Activated naive CD4-positive, alpha-beta T cell treated with anti-CD3 and anti-CD28 coated beads, Interleukin-2, amount 50 U/mL, for 24 hours (primary cell): Measurements from ENCODE around the gene IPO4.
"Not testable (repeated sequence)": the region's sequence is repeated elsewhere in the genome, so short reads cannot be mapped to it uniquely, and the experiment has no call there.

Experiments
- H3K27ac Mint-ChIP-seq: one replicate; pipeline ENCODE4 v1.8.0; 2021; ENCODE audit warnings: mild to moderate bottlenecking, mixed read lengths
- H3K27me3 Mint-ChIP-seq: one replicate; pipeline ENCODE4 v1.8.0; 2021; ENCODE audit warnings: mixed read lengths
- H3K36me3 Mint-ChIP-seq: one replicate; pipeline ENCODE4 v1.8.0; 2021; ENCODE audit warnings: mixed read lengths
- H3K4me1 Mint-ChIP-seq: one replicate; pipeline ENCODE4 v1.8.0; 2021; ENCODE audit warnings: mixed read lengths
- H3K4me3 Mint-ChIP-seq: one replicate; pipeline ENCODE4 v1.8.0; 2021; ENCODE audit warnings: mild to moderate bottlenecking, mixed read lengths
- H3K9me3 Mint-ChIP-seq: one replicate; pipeline ENCODE4 v1.8.0; 2021; ENCODE audit warnings: mixed read lengths

IPO4 gene

DNA sequence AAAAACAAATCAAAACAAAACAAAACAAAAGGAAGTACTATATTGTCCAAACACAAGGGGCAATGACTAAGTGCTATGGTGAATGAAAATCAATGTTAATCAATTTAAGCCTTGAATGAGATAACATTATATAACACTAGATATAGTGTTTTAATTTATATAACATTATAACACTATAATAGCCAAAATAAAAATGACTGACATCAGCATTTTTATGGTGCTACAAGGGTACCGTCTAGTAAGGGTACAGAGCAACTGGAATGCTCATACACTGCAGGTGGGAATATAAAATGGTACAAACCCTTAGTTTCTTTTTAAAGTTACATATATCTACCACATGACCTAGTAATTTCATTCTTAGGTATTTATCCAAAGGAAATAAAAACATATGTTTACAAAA lies 37.9 kb upstream of the IPO4 start:
- Mint-ChIP-seq H3K9me3 (no peaks in the 10 kb centered on the region), H3K4me1 (peaks cover 33% of the 10 kb centered on the region), H3K27me3 (no peaks in the 10 kb centered on the region), H3K4me3 (no peak overlapping the region), H3K27ac (no peak overlapping the region), H3K36me3 (peaks cover 8% of the 10 kb centered on the region)

DNA sequence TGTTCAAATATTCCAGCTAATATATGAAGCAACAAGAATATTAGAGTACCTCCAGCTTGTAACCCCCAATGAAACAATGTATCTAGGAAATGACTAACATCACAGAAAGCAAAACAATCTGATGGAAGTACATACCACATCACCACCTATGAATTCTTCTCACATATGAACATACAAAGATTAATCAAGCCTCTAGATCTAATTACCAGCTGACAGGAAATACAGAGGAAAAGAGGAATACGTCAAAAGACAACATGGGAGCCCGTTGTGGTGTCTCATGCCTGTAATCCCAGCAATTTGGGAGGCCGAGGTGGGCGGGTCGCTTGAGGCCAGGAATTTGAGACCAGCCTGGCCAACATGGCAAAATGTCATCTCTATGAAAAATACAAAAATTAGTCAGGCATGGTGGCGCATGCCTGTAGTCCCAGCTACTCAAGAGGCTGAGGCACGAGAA lies 36.0 kb upstream of the IPO4 start:
- H3K27ac Mint-ChIP-seq, result peak overlapping the region; percentile 26
- H3K4me3 Mint-ChIP-seq, result no peak overlapping the region
- no peaks in the 10 kb centered on the region for H3K27me3 Mint-ChIP-seq
- H3K4me1 Mint-ChIP-seq, result peaks cover 27% of the 10 kb centered on the region
- no peaks in the 10 kb centered on the region for H3K9me3 Mint-ChIP-seq
- H3K36me3 Mint-ChIP-seq, result peaks cover 8% of the 10 kb centered on the region

DNA sequence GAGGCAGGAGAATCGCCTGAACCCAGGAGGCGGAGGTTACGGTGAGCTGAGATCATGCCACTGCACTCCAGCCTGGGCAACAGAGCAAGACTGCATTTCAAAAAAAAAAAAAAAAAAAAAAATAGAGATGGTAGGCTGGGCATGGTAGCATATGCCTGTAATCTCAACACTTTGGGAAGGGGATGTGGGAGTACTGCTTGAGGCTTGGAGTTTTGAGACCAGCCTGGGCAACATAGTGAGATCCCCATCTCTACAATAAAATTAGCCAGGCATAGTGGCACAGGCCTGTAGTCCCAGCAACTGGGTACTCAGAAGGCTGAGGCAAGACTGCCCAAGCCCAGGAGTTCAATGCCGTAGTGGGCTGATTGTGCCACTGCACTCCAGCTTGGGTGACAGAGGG lies 34.4 kb upstream of the IPO4 start:
- not testable (repeated sequence) for H3K27ac Mint-ChIP-seq, H3K36me3 Mint-ChIP-seq, H3K9me3 Mint-ChIP-seq

DNA sequence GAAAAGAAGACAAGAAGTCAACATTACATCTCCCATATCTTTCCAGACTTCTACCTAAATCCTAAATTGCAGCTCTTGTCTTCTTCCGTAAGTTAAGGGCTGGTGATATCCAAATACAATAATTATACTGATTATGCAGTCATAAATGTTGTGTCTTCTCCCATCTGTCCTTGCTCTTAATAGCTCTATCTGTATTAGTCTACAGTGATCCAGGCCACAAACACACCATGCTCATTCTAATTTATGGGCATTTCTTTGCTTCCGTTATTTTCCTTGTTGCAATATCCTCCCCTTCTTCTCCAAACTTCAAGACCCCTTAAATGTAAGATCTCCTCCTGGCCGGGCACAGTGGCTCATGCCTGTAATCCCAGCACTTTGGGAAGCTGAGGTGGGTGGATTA lies 30.9 kb upstream of the IPO4 start:
- Mint-ChIP-seq H3K4me1 (peaks cover 30% of the 10 kb centered on the region), H3K4me3 (no peak overlapping the region), H3K9me3 (no peaks in the 10 kb centered on the region), H3K36me3 (peaks cover 4% of the 10 kb centered on the region), H3K27me3 (no peaks in the 10 kb centered on the region), H3K27ac (no peak overlapping the region)

More for the DNA sequence above, 34.4 kb upstream of the IPO4 start:
- not testable (repeated sequence) for H3K4me3 Mint-ChIP-seq, H3K27me3 Mint-ChIP-seq
- peaks cover 31% of the 10 kb centered on the region for H3K4me1 Mint-ChIP-seq

DNA sequence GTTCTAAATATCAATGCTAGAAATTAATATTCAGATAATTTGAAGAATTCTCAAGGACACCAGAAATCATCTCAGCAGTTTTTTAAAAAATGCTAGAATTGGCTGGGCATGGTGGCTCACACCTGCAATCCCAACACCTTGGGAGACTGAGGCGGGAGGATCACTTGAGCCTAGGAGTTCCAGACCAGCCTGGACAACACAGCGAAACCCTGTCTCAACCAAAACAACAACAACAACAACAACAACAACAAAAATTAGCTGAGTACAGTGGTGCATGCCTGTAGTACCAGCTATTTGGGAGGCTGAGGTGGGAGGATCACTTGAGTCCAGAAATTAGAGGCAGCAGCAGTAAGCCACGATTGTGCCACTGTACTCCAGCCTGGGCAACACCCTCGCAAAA lies 30.5 kb upstream of the IPO4 start:
- no peak overlapping the region for H3K27ac Mint-ChIP-seq
- H3K9me3 Mint-ChIP-seq, result no peaks in the 10 kb centered on the region
- no peaks in the 10 kb centered on the region for H3K27me3 Mint-ChIP-seq
- peaks cover 32% of the 10 kb centered on the region for H3K4me1 Mint-ChIP-seq
- peaks cover 2% of the 10 kb centered on the region for H3K36me3 Mint-ChIP-seq
- no peak overlapping the region for H3K4me3 Mint-ChIP-seq

DNA sequence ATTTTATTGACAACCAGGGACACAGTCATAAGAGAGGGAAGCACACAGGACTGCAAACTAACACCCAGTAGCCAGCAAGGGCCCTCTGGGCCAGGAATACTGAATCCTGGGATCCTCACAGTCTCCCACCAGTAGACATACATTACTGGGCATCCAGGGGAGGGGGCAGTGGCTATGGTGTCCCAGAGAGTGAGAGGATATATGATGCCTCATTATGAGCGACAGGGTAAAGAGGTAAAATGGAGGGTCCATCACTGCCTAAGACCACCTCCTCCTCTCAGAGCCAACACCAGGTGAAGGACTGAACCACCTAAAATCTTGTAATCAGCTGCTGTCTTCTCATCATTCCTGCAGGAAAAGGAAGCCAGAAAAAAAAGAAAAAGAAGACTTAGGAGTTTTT lies 28.3 kb upstream of the IPO4 start:
- H3K27ac Mint-ChIP-seq, H3K36me3 Mint-ChIP-seq, H3K9me3 Mint-ChIP-seq, H3K4me3 Mint-ChIP-seq, H3K27me3 Mint-ChIP-seq: not testable (repeated sequence)
- H3K4me1 Mint-ChIP-seq, result peaks cover 45% of the 10 kb centered on the region

DNA sequence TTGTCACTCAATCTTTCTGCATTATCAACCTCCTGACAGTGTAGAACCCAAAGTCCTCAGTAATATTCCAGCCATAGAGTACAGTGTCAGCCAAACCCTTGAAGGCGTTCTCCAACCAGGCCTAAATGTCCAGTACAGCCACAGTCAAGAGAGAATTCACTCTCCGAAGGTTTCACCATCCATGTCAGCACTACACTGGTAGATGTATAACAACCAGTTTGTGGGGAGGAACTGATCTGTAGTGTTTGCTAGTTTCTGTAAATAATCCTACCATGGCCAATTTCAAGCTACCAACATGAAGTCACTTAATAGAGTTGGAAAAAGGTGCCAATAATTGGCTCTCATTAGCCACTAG lies 27.7 kb upstream of the IPO4 start:
- Mint-ChIP-seq H3K27me3 (no peaks in the 10 kb centered on the region), H3K4me3 (peak overlapping the region; percentile 90), H3K4me1 (peaks cover 51% of the 10 kb centered on the region), H3K27ac (peak overlapping the region; percentile 94), H3K36me3 (peaks cover 9% of the 10 kb centered on the region), H3K9me3 (no peaks in the 10 kb centered on the region)

DNA sequence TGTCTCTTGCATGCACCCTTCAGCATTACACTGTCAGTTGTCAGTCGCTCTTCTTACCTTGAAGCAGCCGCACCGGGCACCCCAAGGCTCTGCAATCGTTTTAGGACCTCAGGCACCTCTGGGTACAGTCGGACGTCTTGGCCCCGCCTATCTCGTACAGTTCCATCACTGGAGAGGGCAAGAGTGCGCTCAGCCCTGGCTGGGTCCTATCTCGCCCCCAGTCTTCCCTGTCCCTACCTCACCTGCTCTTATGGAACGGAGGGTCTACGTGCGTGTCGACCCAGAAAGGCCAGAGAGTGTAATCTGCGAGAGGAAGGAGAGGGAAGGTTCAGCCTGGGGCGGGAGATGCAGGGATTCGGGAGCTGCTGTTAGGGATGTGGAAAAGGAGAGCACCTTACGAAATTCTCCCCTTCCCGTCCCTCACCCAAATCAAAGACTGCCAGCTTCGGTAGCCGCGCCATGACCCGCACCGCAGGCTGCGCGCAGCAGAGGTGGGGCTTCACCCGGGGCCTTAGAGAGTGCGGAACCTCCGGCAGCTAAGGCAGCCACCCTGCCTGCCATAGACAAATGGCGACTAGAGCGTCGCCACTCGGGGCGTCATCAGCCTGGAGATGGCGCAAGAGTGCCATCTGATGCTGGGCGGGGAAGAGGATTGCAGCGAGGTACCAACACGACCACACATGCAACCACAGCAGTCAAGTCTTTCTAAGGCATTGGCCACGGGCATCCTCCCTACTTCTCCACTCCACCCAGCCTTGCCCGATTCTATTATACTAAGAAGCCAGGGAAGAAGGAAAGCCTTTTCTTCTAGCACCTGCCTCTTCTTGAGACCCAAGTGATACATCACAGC lies 27.1 kb upstream of the IPO4 start, which contains the start of gene MDP1:
Gene MDP1, minus strand, starts transcription at position 572 of the 850 bp plus-strand sequence. Its CDS starts 111 bp downstream, at position 461.
- H3K36me3 Mint-ChIP-seq, result peaks cover 9% of the 10 kb centered on the region
- peak within 1 kb of the TSS; percentile 90 for H3K4me3 Mint-ChIP-seq
- H3K27me3 Mint-ChIP-seq, result no peaks in the 10 kb centered on the region
- peak within 1 kb of the TSS; percentile 94 for H3K27ac Mint-ChIP-seq
- no peaks in the 10 kb centered on the region for H3K9me3 Mint-ChIP-seq
- H3K4me1 Mint-ChIP-seq, result peaks cover 56% of the 10 kb centered on the region

DNA sequence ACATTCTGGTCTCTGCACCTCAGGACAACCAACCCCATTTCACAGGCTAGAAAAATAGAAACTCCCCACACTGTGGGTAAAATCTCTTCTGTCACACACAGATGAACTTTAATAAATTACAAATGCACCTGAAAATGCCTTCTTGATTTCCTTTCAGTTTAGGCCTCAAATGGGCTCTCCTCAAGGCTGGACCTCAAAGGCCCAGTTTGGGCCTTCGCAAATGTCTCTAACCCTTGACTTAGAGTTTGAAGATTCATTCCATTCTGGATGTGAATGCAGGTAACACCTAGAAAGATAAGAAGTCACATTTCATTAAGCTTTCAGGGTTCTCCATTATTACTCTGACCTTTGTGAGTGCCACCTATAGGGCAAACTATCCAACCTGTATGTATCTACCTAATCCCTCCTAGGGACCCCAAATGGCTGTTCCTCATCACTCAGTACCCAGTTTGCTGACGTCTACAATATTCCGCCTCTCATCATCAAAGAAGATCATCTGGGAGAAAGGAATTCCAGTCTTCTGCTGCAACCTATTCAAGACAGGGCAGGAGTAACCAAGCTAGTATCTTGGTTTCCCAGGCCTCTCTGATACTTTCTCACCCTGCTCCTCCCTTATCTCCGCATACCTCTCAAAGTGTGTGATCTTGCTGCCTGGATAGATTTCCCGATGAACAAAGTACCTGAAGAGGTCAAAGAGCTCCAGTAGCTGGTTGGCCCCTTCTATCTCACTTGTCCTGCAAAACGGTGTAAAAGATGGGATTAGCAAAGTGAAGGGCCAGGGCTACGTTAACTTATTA lies 25.4 kb upstream of the IPO4 start:
- H3K27ac Mint-ChIP-seq, result peak overlapping the region; percentile 92
- peaks cover 18% of the 10 kb centered on the region for H3K36me3 Mint-ChIP-seq
- peak overlapping the region; percentile 90 for H3K4me3 Mint-ChIP-seq
- H3K27me3 Mint-ChIP-seq, result no peaks in the 10 kb centered on the region
- H3K4me1 Mint-ChIP-seq, result peaks cover 65% of the 10 kb centered on the region
- no peaks in the 10 kb centered on the region for H3K9me3 Mint-ChIP-seq

DNA sequence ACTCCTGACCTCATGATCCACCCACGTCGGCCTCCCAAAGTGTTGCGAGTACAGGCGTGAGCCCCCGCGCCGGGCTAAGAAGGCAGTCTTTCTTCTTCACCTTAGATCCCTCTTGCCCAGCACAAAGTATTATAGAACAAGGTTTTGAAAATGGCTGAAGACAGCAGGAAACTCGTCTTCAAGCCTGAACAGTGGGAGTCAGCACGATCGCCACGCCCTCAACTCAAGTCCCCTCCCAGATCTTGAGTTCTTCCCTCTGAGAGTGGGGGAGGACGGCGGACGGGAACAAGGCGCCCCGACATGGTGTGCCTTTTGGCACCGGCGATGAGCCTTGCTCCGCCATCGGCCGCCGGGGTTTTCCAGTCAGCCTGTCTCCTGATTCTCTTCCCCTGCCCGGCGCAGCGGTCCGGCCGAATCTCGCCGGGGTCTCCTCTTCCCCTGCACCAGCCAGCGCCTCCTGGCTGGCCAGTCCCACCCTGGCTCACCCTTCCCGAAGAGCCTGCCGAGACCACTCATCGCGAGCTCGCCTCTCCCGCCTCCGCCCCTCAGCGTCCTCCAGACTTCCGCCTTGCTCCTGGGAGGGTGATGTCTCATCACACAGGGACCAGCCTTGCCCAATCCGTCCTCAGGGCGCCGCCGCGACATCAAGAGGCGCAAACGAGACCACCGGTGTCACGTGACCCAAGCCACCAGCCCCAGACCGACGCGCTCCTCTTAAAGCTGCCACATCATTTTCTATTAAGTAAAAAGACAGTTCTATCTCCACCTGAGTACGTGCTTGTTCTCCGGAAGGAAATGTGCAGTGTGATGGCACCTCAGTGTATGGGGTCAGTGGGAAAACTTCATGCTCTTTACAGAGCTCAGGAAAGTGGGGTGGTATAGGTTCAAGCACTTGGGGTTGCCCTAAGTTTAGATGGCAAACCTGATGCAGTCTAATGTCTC lies 24.6 kb upstream of the IPO4 start, which contains the start of gene CHMP4A:
Gene CHMP4A, minus strand, starts transcription at position 565 of the 942 bp plus-strand sequence. Its CDS starts 49 bp downstream, at position 516.
- Mint-ChIP-seq H3K27me3 (no peaks in the 10 kb centered on the region), H3K36me3 (peaks cover 18% of the 10 kb centered on the region), H3K4me3 (peak within 1 kb of the TSS; percentile 90), H3K4me1 (peaks cover 66% of the 10 kb centered on the region), H3K9me3 (no peaks in the 10 kb centered on the region), H3K27ac (peak within 1 kb of the TSS; percentile 92)

DNA sequence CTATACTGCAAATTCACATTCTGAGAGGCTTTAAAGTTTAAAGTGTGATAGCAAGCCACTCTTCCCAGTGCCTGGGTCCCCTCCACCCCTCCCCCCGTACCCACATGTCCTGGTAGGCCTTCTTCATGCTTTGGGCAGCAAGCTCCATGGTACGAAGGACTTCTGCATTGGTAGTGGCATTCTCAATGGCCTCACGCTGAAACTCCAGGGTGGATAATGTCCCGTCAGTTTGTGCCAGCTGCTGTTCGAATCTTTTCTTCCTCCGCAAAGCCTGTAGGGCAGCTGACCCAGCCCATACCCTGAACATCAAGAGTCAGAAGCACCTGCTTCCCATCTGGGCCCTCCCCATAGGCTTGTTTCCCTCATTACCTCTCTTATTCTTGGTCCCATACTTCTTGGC lies 22.7 kb upstream of the IPO4 start:
- H3K36me3 Mint-ChIP-seq, result peaks cover 25% of the 10 kb centered on the region
- peak overlapping the region; percentile 9 for H3K27ac Mint-ChIP-seq
- H3K4me3 Mint-ChIP-seq, result peak overlapping the region; percentile 90
- H3K4me1 Mint-ChIP-seq, result peaks cover 80% of the 10 kb centered on the region
- H3K27me3 Mint-ChIP-seq, result no peaks in the 10 kb centered on the region
- no peaks in the 10 kb centered on the region for H3K9me3 Mint-ChIP-seq

DNA sequence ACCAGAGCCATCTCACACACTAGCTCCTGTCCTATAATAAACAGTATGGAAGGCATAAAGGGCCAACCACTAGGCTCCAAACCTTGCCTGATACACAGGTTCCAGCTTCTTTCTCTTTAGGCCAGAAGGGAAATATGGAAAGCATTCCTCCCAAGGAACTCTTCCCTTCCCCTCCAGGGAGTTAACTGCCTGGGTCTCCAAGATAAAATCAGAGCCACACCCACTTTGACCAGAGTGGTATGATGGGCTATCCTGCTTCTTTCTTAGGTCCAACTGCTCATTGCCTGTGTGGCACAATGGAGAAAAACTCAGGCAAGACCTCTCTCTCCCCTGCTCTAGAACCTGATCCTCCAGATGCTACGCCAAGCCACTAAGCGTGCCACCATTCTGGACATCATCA lies 19.0 kb upstream of the IPO4 start:
- H3K27ac Mint-ChIP-seq, result no peak overlapping the region
- peaks cover 6% of the 10 kb centered on the region for H3K9me3 Mint-ChIP-seq
- H3K4me3 Mint-ChIP-seq, result no peak overlapping the region
- H3K36me3 Mint-ChIP-seq, result peaks cover 33% of the 10 kb centered on the region
- peaks cover 73% of the 10 kb centered on the region for H3K4me1 Mint-ChIP-seq
- H3K27me3 Mint-ChIP-seq, result no peaks in the 10 kb centered on the region

DNA sequence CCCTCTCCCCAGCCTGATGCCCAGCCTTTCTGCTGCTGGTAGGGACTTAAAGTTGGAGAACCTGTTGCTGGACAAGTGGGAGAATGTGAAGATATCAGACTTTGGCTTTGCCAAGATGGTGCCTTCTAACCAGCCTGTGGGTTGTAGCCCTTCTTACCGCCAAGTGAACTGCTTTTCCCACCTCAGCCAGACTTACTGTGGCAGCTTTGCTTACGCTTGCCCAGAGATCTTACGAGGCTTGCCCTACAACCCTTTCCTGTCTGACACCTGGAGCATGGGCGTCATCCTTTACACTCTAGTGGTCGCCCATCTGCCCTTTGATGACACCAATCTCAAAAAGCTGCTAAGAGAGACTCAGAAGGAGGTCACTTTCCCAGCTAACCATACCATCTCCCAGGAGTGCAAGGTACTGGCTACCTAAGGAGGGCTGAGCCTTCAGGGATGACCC lies 18.5 kb upstream of the IPO4 start:
- Mint-ChIP-seq H3K36me3 (peaks cover 35% of the 10 kb centered on the region), H3K4me3 (no peak overlapping the region)

DNA sequence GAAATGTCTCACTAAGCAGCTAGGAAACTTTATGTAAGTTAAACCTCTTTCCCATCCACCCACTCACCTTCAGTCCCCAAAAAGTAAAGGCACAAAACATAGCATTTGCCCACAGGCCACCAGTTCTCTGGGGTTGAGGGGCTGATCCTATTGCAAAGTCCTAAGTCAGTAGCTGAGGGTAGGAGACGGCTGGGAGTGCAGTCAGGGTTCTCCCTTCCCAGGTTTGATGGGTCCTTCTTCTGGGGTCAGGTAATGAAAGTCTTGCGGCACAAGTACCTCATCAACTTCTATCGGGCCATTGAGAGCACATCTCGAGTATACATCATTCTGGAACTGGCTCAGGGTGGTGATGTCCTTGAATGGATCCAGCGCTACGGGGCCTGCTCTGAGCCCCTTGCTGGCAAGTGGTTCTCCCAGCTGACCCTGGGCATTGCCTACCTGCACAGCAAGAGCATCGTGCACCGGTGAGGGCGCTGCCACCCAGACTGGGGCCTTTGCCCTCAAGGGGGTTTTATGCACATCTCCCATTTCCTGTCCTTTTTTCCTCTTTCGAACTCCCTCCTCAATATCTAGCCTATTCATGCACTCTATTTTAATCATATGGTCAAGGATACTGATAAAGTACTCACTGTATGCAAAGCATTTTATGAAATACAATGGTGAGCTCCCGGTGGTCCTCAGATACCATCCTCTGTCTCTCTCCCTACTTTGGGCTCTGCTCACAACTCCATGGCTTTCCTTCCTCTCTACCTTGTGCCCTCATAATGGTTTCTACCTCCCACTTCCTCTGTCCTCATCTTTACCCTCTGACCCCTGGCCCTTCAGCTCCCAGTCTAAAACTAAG lies 17.9 kb upstream of the IPO4 start:
- peaks cover 34% of the 10 kb centered on the region for H3K36me3 Mint-ChIP-seq
- H3K4me3 Mint-ChIP-seq, result no peak overlapping the region
- no peak overlapping the region for H3K27ac Mint-ChIP-seq
- no peaks in the 10 kb centered on the region for H3K27me3 Mint-ChIP-seq
- H3K9me3 Mint-ChIP-seq, result peaks cover 6% of the 10 kb centered on the region
- H3K4me1 Mint-ChIP-seq, result peaks cover 68% of the 10 kb centered on the region

More for the DNA sequence above, 18.5 kb upstream of the IPO4 start:
- H3K9me3 Mint-ChIP-seq, result peaks cover 6% of the 10 kb centered on the region
- H3K4me1 Mint-ChIP-seq, result peaks cover 71% of the 10 kb centered on the region
- H3K27me3 Mint-ChIP-seq, result no peaks in the 10 kb centered on the region
- H3K27ac Mint-ChIP-seq, result no peak overlapping the region
